Measurements from ENCODE around the gene ITGA2B.

- TF ChIP-seq CTCF (IDR thresholded peaks at IDR 0.05) (no peak), ZFX (IDR thresholded peaks at IDR 0.05; ENCODE audit: borderline replicate concordance) (no peak)
Measured at GRCh38 chr17:44378171-44378705, 11.2 kb downstream of the ITGA2B start.
